Body of pancreas (tissue), 4 donors: ENCODE measurements around the gene IFT74. TPM values are rescaled to one million over a fixed set of nuclear protein-coding genes. Genes with fewer than 3 reads are reported as not detected.

Experiments used
- ATAC-seq: fragments of 150-250 bp; one replicate; pipeline ENCODE4 v1.9.1; 2016
- DNase-seq, 4 donors: peaks; one replicate each; pipeline ENCODE4 v3.0.0-alpha.2; 2019
- H3K27ac ChIP-seq, 4 donors: fragments of 200-600 bp; sonication (generic); 1 replicate in 3 of 4; 2 replicates in 1 of 4; pipeline versions ENCODE4 v1.5.1 to v1.6.1; 2016 to 2019; ENCODE audit warnings: mild to moderate bottlenecking in 1 of 4, mixed read lengths in 1 of 4, moderate library complexity in 1 of 4
- H3K27me3 ChIP-seq, 2 donors: fragments of 200-600 bp; sonication (generic); one replicate each; pipeline ENCODE4 v1.6.0; 2016; ENCODE audit warnings: mild to moderate bottlenecking in 1 of 2
- H3K36me3 ChIP-seq, 2 donors: fragments of 200-600 bp; sonication (generic); replicated peaks in 1 of 2; 2 replicates each; pipeline ENCODE4 v1.5.1; 2016; ENCODE audit warnings: low read depth in 2 of 2; ENCODE audit not compliant: insufficient read depth in 1 of 2
- H3K4me1 ChIP-seq: fragments of 200-600 bp; sonication (generic); one replicate; pipeline ENCODE4 v1.6.0; 2016
- H3K4me3 ChIP-seq, 2 donors: fragments of 200-600 bp; sonication (generic); 1 replicate in 1 of 2; 2 replicates in 1 of 2; pipeline ENCODE4 v1.5.1; 2016 to 2019
- H3K9me3 ChIP-seq, 3 donors: fragments of 200-600 bp; sonication (generic); 1 replicate in 2 of 3; 2 replicates in 1 of 3; pipeline ENCODE4 v1.5.1; 2016
- CTCF ChIP-seq, 7 experiments: fragments of 450-650 bp in 4 of 7; fragments of 200-600 bp in 3 of 7; sonication (generic) in 3 of 7; IDR thresholded peaks; one replicate each; pipeline ENCODE4 v1.5.1; 2016 to 2019; ENCODE audit warnings: antibody characterized with exemption in 7 of 7
- POLR2A ChIP-seq, 3 donors: fragments of 450-650 bp; IDR thresholded peaks; one replicate each; pipeline ENCODE4 v1.6.1; 2016; ENCODE audit warnings: antibody characterized with exemption in 3 of 3, mild to moderate bottlenecking in 2 of 3
- WGBS, 2 donors: methylation state at CpG; one replicate each; pipeline ENCODE4 v1.1.5; 2017; 5-methylcytosine and 5-hydroxymethylcytosine counted together
- intact Hi-C: fragments of 100-400 bp; cut with DNase I; formaldehyde crosslinking; loops from one replicate; pipeline ENCODE4 v1.15.1; 2023
- total RNA-seq, 2 donors: library from RNA; depleted of rRNA; stranded (reverse); fragments of >200 nt; gene quantifications; one replicate each; pipeline ENCODE4 v1.1.0, GENCODE V29; 2016

IFT74 gene
- total RNA-seq, 2 donors from 2014 or later: 7.3 to 9.1 TPM

GRCh38 chr9:27037499-27037898 is 81.3 kb downstream of the IFT74 start:
- no peak for TF ChIP-seq CTCF (IDR thresholded peaks at IDR 0.05)
- no peak for TF ChIP-seq POLR2A (IDR thresholded peaks at IDR 0.05)
- Histone ChIP-seq H3K4me1 (no peaks in the 10 kb centered on the region), H3K36me3 (no peaks in the 10 kb centered on the region), H3K4me3 (no peak overlapping the region), H3K27me3 (no peaks in the 10 kb centered on the region), H3K27ac (no peak overlapping the region), H3K9me3 (no peaks in the 10 kb centered on the region)
- ATAC-seq (no peak), DNase-seq (no peak)
- WGBS, 2 donors: 86 to 90% methylated on average over 2 of the region's 2 CpGs
- intact Hi-C loops: loop anchor here (10.0 kb wide), 1 partner anchor 237 kb away; no protein-coding TSS in a partner anchor

GRCh38 chr9:27041746-27042145 is 85.5 kb downstream of the IFT74 start:
- no peaks in the 10 kb centered on the region for H3K4me1 ChIP-seq
- intact Hi-C loops: no loop called here
- H3K27ac ChIP-seq: no peak overlapping the region
- ATAC-seq: no peak
- no peaks in the 10 kb centered on the region for H3K27me3 ChIP-seq
- no peaks in the 10 kb centered on the region for H3K9me3 ChIP-seq
- no peak overlapping the region for H3K4me3 ChIP-seq
- no peak for TF ChIP-seq CTCF (IDR thresholded peaks at IDR 0.05)
- TF ChIP-seq POLR2A (IDR thresholded peaks at IDR 0.05): no peak
- no peak for DNase-seq
- no peaks in the 10 kb centered on the region for H3K36me3 ChIP-seq

- Histone ChIP-seq H3K4me1 (no peaks in the 10 kb centered on the region), H3K9me3 (no peaks in the 10 kb centered on the region), H3K4me3 (no peak overlapping the region), H3K27me3 (no peaks in the 10 kb centered on the region), H3K36me3 (no peaks in the 10 kb centered on the region), H3K27ac (no peak overlapping the region)
- no peak for DNase-seq
- intact Hi-C loops: no loop called here
- 62 to 74% methylated on average over 1 of the region's 1 CpG for WGBS, 2 donors
- no peak for TF ChIP-seq CTCF (IDR thresholded peaks at IDR 0.05)
- TF ChIP-seq POLR2A (IDR thresholded peaks at IDR 0.05): no peak
- ATAC-seq: no peak
Observed at GRCh38 chr9:27042476-27042875, 86.3 kb downstream of the IFT74 start.

GRCh38 chr9:27043176-27043575 is 87.0 kb downstream of the IFT74 start:
- H3K27ac ChIP-seq: no peak overlapping the region
- intact Hi-C loops: no loop called here
- no peak for TF ChIP-seq CTCF (IDR thresholded peaks at IDR 0.05)
- no peak for TF ChIP-seq POLR2A (IDR thresholded peaks at IDR 0.05)
- no peaks in the 10 kb centered on the region for H3K4me1 ChIP-seq
- WGBS, 2 donors: 91 to 95% methylated on average over 2 of the region's 2 CpGs
- H3K27me3 ChIP-seq: no peaks in the 10 kb centered on the region
- DNase-seq (no peak), ATAC-seq (no peak)
- no peaks in the 10 kb centered on the region for H3K36me3 ChIP-seq
- H3K4me3 ChIP-seq: no peak overlapping the region
- H3K9me3 ChIP-seq: no peaks in the 10 kb centered on the region

GRCh38 chr9:27047136-27047535 is 90.9 kb downstream of the IFT74 start:
- 80 to 83% methylated on average over 4 of the region's 4 CpGs for WGBS, 2 donors
- intact Hi-C loops: no loop called here
- ATAC-seq (no peak), DNase-seq (no peak)
- H3K9me3 ChIP-seq: no peaks in the 10 kb centered on the region
- no peak overlapping the region for H3K4me3 ChIP-seq
- no peak for TF ChIP-seq POLR2A (IDR thresholded peaks at IDR 0.05)
- TF ChIP-seq CTCF (IDR thresholded peaks at IDR 0.05): no peak
- no peaks in the 10 kb centered on the region for H3K36me3 ChIP-seq
- H3K27ac ChIP-seq: no peak overlapping the region
- H3K4me1 ChIP-seq: no peaks in the 10 kb centered on the region
- H3K27me3 ChIP-seq: no peaks in the 10 kb centered on the region
